ENCODE data around the gene AK5.

Gene AK5, protein sequence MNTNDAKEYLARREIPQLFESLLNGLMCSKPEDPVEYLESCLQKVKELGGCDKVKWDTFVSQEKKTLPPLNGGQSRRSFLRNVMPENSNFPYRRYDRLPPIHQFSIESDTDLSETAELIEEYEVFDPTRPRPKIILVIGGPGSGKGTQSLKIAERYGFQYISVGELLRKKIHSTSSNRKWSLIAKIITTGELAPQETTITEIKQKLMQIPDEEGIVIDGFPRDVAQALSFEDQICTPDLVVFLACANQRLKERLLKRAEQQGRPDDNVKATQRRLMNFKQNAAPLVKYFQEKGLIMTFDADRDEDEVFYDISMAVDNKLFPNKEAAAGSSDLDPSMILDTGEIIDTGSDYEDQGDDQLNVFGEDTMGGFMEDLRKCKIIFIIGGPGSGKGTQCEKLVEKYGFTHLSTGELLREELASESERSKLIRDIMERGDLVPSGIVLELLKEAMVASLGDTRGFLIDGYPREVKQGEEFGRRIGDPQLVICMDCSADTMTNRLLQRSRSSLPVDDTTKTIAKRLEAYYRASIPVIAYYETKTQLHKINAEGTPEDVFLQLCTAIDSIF

DNA sequence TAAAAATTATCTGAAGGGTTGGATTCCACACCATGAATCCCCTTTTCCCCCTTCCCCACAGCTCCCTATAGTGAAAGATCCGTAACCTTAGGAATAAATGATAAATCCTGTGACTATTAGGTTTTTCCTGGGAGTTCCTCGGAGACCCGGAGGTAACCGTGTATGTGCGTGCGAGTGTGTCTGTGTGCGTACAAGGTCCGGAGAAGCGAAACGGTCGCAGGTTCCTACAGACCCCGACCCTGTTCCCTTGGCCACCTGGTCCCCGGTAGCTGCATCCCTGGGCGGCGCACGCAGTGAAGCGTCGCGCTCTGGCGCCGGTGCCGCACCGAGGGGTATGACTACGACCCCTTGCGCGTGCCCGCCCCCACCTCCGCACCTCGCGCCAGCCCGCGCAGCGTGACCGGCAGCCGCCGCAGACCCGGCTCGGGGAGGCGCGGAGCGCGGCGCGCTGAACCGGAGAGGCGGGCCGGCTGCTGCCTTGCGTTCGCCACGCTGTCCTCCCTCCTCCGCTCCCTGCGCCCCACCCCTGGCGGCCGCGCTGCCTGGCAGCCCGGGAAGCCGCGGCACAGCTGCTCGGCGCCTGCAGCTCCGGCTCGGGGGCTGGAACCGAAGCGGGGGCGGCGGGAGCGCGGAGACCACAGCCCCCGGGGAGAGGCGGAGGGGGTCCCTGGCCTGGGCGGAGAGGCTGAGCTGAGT is at the start of gene AK5:
Gene AK5 (plus strand): TSS at position 529 of the 696 bp plus-strand sequence. CDS start 295 bp downstream, outside the sequence.
- Histone ChIP-seq H3K4me3 (peak within 1 kb of the TSS; percentile 77), H3K27ac (no peak within 1 kb of the TSS)
- DNase-seq (ENCODE audit: low spot score), result no peak
- TF ChIP-seq, protein P1, sequence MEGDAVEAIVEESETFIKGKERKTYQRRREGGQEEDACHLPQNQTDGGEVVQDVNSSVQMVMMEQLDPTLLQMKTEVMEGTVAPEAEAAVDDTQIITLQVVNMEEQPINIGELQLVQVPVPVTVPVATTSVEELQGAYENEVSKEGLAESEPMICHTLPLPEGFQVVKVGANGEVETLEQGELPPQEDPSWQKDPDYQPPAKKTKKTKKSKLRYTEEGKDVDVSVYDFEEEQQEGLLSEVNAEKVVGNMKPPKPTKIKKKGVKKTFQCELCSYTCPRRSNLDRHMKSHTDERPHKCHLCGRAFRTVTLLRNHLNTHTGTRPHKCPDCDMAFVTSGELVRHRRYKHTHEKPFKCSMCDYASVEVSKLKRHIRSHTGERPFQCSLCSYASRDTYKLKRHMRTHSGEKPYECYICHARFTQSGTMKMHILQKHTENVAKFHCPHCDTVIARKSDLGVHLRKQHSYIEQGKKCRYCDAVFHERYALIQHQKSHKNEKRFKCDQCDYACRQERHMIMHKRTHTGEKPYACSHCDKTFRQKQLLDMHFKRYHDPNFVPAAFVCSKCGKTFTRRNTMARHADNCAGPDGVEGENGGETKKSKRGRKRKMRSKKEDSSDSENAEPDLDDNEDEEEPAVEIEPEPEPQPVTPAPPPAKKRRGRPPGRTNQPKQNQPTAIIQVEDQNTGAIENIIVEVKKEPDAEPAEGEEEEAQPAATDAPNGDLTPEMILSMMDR (IDR thresholded peaks at IDR 0.05), result no peak

DNA sequence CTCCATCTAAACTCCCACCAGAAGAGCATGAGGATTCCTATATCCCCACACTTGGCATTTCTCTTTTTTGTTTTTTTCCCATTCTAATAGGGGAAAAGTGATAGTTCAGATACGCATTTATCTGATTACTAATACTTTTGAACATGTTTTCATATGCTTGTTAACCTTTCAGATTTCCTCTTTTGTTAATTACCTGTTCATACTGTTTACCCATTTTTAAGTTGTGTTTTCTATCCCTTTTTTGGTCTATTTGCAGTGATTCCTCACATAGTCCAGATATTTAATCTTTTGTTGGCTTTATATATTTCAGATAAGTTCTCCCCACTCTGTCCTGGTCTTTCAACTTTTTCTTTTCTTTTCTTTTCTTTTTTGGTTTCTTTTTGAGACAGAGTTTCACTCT is 49.0 kb upstream of the AK5 start:
- TF ChIP-seq, protein P1 (IDR thresholded peaks at IDR 0.05), result no peak
- no peak for DNase-seq (ENCODE audit: low spot score)
- H3K27ac ChIP-seq, result no peak overlapping the region

DNA sequence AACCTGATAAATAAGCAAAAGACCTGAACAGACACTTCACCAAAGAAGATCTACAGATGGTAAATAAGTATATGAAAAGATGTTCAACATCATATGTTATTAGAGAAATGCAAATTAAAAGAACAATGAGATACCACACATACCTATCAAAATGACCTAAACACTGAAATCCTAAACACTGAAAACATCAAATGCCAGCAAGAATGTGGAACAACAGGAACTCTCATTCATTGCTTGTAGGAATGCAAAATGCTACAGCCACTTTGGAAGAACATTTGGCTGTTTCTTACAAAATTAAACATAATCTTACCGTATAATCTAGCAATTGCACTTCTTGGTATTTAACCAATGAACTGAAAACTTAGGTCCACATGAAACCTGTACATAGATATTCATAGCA is 47.7 kb upstream of the AK5 start:
- Histone ChIP-seq H3K4me3 (no peak overlapping the region), H3K27ac (no peak overlapping the region)
- DNase-seq (ENCODE audit: low spot score), result no peak
- TF ChIP-seq, protein P1 (IDR thresholded peaks at IDR 0.05), result no peak

More for the DNA sequence above, 49.0 kb upstream of the AK5 start:
- no peak overlapping the region for H3K4me3 ChIP-seq

DNA sequence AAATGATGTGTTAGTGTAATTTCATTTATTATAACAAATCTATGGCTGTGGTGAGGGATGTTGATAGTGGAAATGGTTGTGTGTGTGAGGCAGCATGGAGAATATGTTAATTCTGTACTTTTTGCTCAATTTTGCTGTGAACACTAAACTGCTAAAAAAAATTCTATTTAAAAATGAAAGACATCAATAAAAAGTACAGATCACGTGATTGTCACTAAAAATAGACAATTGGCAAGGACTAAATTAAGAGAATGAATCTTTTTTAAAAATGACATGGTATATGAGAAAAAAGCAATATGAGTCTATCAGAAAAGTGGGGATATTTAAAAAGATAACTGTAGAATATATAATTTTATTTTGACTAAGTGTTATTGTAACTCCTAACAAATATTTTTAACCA is 46.9 kb upstream of the AK5 start:
- DNase-seq (ENCODE audit: low spot score), result no peak
- Histone ChIP-seq H3K4me3 (no peak overlapping the region), H3K27ac (no peak overlapping the region)
- TF ChIP-seq, protein P1 (IDR thresholded peaks at IDR 0.05), result no peak

DNA sequence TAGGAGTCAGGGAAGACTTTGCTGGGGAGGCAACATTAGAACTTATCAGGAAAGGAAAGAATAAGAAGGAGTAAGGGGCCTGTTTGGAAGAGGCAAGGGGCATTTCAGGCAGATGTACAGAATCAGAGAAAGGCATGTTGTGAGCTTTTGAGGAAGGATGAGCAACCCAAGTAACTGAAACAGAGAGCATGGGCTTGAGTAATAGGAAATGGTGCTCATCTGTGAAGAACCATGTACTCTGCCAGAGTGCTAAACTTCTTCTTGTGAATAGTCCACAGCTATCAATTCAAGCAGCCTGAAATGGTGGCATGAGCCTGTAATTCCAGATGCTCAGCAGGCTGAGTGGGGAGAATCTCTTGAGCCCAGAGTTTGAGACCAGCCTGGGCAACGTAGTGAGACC is 43.4 kb upstream of the AK5 start:
- Histone ChIP-seq H3K4me3 (no peak overlapping the region), H3K27ac (no peak overlapping the region)
- no peak for DNase-seq (ENCODE audit: low spot score)
- TF ChIP-seq, protein P1 (IDR thresholded peaks at IDR 0.05), result no peak

DNA sequence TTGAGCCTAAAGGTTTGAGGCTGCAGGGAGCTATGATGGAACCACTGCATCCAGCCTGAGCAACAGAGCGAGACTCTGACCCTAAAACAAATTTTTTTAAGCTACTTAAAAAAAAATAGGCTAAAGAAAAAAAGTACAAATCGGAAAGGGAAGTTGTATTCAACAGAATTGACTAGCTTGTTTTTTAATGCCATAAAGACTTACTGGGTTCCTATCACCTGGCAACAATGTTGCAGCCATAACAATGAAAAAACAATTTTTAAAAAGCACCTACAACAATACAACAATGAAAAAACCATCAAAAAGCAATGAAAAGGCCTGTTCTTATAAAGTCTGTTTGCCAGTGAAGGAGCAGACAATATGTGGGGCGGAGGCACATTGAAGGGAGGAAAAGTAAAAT is 42.5 kb upstream of the AK5 start:
- no peak overlapping the region for H3K4me3 ChIP-seq
- H3K27ac ChIP-seq, result no peak overlapping the region
- no peak for DNase-seq (ENCODE audit: low spot score)
- TF ChIP-seq, protein P1 (IDR thresholded peaks at IDR 0.05), result no peak
